ENCODE measurements around the gene RTP5. TPM values are rescaled to one million over a fixed set of nuclear protein-coding genes. Genes with fewer than 3 reads are reported as not detected.
"Not testable (repeated sequence)": the region's sequence is repeated elsewhere in the genome, so short reads cannot be mapped to it uniquely, and the experiment has no call there.

The RTP5 gene
- polyA plus RNA-seq, 12 donors, result not detected

GRCh38 chr2:241901500-241902351 lies 32.2 kb downstream of the RTP5 start:
- DNase-seq, result no peak

- DNase-seq, result no peak
Measured at GRCh38 chr2:241902357-241902991, 32.9 kb downstream of the RTP5 start.

DNA sequence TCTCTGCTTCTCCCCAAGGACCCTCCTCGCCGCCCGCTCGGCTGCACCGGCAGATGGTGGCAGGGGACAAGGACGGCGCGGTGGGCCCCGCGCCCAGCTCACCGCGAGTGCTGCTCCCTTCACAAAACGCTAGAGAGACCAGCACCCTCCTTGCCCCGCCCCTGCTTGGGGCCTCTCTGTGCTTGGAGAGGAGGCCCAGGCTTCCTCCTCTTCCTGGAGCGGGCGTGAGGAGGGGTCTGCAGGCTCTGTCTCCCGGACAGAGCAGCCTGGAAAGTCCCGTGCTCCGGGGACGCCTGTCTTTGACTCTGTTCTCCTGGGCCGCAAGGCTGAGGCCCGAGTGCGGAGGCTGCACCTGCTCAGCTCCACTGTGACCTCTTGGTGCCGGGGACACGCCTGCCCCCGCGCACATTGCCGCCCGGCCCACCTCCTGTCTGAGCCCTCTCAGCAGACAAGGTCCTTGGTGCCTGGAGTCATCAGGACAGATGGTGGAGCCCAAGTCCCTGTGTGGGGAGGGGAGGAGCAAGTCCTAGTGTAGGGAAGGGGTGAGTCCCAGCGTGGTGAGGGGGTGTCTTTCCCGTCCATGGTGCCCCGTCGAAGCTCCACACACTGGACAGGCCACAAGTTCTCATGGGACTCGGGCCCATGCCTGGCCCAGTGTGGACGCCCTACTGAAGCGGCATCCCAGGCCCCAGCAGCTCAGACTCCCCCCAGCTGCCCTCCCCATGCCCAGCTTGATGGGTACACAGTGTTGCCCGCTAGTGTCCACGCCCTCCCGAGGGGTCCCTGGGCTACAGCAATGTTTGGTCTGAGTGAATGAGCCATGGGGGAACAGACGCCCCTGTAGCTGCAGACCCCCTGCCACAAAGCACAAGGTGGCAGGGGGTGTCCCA lies 33.8 kb downstream of the RTP5 start:
- DNase-seq, result no peak

DNA sequence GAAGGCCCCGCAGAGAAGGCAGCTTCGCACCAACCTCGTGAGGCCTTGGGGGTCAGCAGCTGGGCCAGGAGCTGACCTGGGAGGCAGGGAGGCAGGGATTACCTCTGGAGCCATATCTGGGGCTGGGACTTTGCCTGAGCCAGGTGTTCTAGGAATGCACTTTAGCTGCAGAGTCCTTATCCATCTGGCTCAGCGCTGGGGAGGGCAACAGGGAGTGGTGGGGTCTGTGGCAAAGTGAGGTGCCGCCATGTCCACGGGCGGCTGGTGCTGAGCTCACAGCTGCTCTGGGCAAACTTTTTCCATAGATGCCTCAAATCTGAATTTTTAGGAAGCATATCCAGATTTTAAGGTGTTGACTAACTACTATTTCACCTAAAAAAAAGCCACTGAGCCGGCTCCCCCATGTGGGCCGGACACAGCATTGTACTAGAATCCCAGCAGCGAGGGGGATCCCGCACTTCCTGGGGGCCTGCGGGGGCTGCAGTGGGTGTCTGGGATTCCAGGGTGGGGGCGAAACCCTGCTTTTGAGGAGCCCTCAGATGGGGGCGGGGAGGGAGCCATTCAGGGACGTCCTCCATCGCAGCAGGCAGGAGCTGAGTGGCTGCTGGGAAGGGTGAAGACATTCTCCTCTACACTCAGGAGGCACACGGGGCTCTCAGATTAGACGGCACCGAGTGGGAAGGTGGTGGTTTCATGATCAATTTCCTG lies 34.6 kb downstream of the RTP5 start:
- DNase-seq, result no peak

- DNase-seq, result no peak
Measured at GRCh38 chr2:241904791-241905710, 35.5 kb downstream of the RTP5 start.

GRCh38 chr2:241905716-241906377 lies 36.3 kb downstream of the RTP5 start:
- no peak for DNase-seq

DNA sequence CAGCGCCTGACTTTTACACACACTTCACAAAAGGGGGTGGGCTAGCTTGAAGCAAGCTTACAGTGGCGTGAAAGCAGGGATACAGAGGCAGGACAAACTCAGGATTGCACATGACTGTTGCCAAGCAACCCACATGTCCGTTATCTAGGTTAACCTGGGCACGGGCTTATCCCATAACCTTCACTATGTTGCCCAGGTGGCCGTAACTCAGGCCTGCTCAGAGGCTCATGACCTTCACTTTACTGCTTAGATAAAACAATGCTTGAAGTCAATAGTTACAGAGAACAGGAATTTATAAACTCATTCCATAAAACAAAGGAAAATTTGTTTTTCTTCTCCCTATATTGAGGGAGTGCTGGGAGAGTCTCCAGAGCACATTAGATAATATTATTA lies 36.8 kb downstream of the RTP5 start:
- DNase-seq, result not testable (repeated sequence)

DNA sequence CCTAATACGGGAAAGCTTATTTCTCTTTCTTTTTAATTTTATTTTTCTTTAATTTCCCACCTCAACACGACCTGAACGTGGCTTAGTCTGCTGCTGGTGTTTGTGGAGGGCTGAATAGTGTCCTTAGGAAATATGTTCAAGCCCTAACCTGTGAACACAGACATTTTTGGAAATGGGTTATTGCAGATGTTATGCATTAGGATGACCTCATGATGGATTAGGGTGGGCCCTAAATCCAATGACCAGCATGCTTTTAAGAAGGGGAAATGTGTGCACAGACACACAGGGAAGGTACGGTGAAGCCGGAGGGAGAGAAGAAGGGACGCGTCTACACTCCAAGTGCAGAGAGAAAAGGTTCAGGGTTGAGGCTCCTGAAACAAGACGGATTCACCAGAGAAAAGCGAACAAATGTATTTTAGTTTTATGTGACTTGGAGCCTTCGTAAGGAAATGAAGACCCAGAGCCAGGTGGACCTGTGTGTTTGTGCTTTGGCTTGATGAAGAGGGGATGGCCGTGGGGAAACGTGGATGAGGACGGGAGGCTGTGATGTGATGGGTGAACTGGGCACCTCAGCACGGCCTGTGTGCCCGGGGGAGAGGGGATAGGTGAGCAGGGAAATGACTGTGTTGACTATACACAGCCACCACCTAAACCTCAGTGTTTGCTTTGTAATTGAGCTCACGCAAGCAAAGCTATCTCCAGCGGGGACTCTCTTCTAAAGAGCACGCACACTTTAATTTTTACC lies 37.5 kb downstream of the RTP5 start:
- DNase-seq, result peak; percentile 48

GRCh38 chr2:241907831-241908230 lies 38.3 kb downstream of the RTP5 start:
- not testable (repeated sequence) for DNase-seq

GRCh38 chr2:241908686-241909420 lies 39.3 kb downstream of the RTP5 start:
- DNase-seq, result no peak

GRCh38 chr2:241909769-241910168 lies 40.2 kb downstream of the RTP5 start:
- DNase-seq, result no peak

DNA sequence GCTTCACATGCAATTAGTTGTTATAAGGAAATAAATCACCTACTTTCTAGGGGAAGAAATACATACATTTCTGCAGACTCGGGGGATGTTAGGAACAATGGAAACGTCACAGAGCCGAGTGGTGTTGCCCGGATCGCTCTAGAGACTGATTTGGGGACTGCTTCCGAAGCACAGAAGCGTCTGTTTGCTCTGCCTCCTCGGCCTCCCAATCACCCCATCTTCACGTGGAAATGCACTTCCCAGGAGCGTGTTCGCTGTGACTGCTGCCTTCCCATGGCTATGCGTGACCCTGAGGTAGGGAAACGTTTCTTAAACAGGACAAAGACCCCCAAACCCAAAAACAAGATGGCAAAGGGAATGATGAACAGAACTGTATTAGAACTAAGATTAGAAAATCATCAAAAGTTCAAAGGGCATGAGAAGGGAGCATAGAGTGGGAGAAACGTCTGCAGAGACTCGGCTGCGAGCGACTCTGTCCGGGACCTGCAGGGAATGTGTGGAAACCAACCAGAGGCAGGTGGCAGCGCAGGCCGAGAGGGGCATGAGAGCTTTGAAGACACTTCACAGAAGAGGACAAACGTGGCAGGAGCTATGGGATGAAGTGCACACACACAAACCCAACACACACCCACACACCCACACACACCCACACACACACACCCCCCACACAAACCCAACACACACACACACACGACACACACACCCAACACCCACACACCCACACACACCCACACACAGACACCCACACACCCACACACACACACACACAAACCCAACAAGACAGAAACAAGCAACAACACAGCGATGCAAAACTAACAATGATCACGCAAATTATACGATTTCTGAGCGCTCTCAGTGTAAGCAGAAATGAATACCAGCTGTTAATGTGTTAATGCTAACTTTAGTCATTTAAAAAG lies 41.3 kb downstream of the RTP5 start:
- DNase-seq, result no peak

DNA sequence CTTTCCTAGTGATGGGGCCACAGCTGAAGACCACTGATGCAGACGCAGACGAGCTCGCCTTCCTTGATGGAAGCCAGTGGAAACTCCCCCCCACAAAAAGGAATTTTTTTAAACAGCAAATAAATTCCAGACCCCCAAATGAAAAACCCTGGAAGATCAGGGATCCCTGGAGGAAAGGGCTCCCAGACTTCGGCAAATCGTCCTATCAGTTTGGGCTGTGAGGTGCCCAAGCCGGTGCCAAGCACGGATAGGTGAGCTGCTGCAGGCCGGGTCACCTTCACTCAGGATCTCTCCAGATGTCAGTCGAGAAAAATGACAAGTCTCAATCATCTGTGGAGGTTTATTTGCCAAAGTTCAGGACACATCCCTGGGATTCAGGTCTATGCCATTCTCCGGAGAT lies 42.0 kb downstream of the RTP5 start:
- DNase-seq, result no peak

DNA sequence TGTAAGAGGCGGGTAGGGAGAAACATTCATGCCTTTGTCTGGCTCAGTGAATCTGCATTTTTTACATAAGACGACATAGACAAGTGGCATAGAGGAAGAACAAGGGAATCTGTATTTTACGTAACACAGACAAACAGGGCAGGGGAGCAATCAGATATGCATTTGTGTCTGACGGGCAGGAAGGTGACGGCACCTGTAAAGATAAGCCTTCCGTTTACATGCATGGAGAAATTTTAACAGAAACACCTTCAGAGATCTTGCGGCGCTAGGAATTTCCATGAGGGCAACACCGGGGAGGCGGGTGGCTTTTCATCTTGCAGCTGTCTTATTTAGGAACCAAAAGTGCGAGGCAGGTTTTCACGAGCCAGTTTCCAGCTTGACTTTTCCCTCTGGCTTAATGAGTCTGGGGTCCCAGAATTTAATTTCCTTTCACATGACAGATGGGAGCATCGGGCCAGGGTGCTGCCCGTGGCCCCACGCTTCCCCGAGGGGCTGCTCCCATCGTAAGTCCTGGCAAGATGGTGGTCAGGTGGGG lies 42.6 kb downstream of the RTP5 start:
- no peak for DNase-seq

GRCh38 chr2:241913703-241914102 lies 44.2 kb downstream of the RTP5 start:
- no peak for DNase-seq

- DNase-seq, result no peak
Measured at GRCh38 chr2:241914542-241914941, 45.0 kb downstream of the RTP5 start.

- not testable (repeated sequence) for DNase-seq
Measured at GRCh38 chr2:241921631-241922030, 52.1 kb downstream of the RTP5 start.

All from muscle of arm (tissue), 12 donors.